NCI-H1436 treated with DMSO at 0.1 percent for 48 hours (cell line): Measurements from ENCODE around the gene STX11.

Source experiments
- DNase-seq: peaks from one replicate; lab custom pipeline; 2025; lab: John Stamatoyannopoulos, UW

STX11 gene

DNA sequence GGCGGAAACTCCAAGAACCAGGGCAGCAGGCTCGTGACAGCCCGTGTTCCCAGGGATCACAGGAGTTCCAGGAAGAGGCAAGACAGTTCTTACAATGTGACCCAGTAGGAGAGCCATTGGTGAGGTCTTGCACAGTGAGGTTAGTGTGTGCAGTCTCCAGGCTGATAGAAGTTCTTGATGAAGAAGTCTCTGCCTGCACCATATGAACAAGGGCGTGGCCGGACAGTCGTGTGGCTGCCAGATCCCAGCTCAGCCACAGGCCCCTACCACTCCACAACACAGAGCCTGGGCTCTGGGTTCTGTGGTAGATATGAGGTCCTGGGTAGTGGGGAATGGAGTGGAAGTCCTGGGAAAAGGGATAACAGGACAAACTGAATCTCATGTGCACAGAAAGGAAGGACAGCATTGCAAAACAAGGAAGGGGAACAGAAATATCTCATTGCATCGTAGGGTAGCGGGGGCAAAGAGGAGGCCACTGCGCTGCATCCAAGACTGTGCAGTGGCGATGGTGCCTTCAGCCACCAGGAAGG, 65.2 kb downstream of the STX11 start:
- DNase-seq = no peak

DNA sequence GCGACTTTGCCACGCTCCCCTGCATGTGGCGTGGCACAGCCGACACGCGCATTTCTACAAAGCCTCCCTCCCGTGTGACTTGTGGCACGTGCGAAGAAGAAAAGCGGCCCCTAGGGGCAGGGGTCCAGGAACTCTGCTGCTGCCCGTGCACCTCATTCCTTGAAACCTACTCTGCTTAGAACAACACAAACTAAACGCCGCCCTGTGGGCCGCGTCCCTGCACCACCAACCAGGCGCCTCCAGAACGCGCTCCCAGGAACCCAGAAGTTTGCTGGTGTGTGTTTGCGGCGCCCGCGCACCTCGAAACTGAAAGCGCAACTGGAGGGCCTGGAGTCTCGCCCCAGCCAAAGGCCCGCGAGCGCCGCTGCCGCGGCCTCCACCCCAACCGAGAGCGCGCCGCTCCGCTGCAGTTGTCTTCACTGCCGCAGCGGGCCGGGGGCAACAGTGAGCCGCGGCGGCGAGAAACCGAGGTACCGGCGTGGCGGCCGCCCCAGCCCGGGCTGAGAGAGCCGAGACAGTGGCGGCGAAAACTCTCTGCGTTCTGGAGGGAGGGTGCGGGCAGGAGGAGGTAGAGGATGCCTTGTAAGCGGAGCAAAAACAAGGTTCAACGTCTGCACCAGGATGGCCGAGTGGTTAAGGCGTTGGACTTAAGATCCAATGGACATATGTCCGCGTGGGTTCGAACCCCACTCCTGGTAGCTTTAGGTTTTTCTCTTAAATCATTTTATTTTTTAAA, 65.8 kb downstream of the STX11 start:
- peak; percentile 51 for DNase-seq

DNA sequence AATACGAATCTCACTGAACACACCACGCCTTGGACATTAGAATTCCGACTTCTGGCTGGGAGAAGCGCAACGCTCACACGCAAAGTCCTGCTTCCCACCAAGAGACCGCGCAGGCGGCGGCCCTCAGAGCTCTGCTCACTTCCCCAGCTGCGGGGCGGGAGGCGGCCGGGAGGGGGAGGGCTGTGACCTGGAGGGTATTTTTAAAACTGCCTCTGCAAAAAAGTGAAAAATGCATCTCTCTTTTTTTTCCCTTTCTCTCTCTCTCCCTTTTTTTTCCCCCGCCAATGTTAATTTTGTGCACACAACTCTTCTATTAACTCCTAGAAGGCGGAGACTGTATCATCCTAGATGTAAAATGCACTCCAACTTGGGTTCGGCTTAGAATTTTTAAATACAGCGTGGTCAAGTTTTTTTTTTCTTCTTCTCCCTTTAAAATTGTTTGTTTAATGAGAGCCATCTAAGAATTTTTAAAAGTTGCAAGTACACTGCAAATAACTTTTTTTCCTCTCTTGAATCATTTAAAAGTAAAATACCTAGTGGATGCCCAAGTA, 66.4 kb downstream of the STX11 start:
- DNase-seq = no peak

DNA sequence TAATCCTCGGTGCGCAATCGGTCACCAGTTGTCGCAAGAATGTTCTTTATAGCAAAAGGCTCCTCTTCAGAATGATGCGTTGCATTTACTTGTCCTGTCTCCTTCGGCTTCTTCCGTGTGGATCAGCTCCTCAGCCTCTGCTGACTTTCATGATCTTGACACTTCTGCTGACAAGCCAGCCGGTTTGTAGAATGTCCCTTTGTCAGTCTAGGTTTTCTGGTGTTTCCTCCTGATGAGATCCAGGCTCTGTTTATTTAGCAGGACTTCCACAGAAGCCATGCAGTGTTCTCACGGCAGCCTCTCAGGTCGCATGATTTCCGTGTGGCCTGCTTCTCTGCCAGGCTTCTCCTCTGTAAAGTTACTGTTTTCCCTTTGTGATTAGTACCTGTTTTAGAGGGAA, 66.9 kb downstream of the STX11 start:
- no peak for DNase-seq

DNA sequence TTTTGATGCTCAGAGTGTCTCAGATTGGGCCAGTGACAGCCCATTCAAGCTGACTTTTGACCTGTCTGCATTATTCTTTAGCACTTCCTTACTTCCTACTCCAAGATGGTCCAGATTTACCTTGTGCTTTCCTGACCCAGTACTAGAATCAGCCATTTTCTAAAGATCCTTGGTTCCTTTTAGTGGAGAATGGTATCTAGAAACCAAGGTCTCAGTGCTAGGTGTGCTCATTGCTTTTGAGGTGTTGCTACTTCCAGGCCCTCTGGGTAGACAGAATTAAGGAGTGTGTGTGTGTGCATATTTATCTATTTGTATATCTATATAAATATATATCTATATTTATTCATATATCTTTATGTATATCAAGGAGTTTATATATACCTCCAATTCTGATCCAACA, 67.5 kb downstream of the STX11 start:
- DNase-seq = no peak

DNA sequence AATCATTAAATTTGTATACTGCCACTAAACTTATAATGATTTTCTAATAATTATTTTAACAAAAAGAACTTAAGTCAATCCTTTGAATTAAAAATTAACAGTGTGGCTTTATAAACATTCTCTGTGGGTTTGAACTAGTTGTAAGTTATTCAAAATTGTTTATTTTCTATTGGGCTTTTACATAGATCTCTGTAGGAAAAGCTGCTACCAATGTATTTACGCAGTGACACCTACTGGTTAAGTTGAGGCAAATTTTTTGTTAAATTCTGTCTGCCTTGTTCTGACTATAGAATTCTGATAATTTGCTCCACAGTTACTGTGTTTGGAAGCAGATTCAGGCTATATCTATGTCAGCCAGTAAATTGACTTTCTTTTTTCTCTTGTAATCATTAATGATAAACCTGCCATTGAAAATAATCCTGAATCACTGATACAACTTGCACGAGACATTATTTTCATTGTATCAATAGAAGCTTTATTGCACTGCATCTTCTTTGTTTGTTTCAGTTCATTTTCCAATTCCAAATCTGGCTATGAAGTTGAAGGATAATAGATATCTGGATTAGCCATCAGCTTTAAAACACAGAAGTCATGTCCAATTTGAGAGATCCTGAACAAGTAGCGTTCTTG, 68.9 kb downstream of the STX11 start:
- no peak for DNase-seq

DNA sequence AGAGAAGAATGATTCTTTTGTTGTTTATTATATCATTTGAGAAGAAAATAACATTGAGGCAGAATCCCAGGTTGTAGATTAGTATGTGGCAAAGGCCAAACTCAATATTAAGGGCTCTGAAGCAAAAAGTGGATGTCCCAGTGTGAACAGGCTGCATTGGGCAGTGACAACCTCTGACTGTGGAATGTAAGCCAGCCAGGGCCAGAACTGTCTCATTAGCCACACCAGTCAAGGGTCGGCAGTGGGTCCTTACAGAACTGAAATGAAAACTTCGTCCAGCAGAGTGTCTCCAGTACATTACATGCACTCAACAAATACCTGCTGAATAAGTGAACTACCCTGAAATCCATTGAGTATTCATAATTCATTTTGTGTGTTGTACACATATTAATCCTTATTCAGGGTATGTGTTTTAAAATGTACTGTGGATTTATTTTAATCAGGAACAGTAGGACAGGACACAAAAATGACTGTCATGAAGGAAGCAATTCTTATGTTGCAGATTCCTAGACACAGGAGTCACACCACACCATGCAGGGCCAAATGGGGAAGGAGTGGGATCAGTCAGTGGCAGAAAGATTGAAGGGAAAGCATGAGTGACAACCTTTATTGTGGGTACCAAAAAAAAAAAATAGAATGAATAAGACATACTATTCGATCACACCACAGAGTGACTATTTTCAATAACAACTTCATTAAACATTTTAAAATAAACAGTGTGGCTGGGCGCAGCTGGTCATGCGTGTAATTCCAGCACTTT, 69.9 kb downstream of the STX11 start:
- DNase-seq = no peak

DNA sequence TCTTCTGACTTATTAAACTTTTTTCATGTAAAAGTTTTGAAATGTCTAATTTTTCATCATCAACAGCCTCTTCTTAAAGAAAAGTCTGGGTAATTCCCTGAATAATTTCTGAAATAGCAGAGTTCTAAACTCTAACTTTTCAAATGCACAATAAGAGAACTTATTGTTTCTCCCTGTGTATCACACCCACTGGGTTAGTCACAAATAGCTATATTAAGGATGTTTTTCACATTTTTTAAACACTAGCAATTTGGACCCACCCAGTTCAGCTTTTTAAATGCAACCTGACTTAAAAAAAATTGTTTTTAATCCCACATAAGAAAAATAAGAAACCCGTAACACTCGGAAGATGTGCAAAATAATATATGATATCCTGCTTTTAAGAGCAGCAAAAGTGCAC, 73.4 kb downstream of the STX11 start:
- DNase-seq = no peak

DNA sequence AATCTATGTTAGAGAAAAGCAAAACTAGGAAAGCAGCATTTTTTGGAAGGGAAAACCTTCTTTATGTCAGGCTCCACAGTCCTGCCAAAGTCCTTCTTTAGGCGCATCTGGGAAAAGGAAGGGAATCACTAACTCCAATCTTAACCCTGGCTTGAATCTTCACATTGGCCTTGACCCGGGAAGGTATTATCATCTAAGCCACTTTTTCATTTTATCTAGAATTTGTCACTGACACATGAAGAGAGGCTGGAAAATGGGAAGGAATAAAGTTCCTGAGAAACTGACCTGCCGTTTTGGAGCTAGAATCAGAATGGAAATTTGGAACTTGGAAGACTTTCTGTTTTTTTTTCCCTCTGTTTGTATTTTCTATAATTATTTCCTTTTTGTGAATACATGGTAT, 81.4 kb downstream of the STX11 start:
- DNase-seq = no peak

DNA sequence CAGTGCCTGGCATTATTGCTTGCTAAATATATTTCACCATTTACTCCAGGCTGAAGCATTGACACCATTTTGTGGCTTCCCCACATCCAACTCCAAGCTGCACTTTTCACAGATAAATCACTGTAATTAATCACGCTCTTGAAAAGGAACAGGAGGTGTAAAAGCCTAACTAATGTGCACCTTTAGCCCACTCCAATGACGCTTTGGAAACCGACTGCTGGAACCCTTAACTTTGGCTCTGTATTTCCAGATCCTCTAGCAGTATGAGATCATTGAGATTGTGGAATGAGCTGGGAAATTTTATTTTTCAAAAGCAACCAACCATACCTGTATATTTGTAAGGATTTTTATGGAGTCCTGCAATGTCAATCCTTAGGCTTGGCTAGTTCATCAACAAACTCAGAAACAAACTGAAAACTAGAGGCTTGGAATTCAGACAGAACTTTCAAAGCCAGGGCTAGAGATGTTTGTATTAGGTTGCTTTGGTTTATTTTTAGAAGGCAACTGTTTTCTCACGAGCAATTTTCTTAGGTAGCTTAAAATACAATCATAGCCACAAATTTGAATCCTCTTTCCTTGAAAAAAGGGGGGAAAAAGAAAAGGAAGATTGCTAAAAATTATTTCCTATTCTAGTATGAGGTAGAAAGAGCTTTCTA, 82.0 kb downstream of the STX11 start:
- DNase-seq = no peak

DNA sequence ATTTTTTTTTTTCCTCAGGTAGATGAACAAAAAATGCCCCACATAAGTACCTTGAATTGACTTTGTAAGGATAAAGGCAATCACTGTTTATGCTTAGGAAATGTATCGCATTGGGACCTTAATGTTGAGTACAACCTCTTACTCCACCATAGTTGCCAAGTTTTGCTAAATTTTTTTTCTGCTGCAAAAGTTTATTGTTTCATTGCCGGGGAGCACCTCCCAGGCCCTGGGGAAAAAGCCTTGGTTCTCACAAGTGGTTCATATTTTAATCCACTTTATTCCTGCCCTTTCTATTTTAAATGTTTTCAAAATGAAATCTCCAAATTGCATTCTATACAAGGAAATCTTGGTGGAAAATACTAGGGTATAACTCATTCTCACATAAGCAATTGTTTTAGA, 82.5 kb downstream of the STX11 start:
- DNase-seq = no peak

DNA sequence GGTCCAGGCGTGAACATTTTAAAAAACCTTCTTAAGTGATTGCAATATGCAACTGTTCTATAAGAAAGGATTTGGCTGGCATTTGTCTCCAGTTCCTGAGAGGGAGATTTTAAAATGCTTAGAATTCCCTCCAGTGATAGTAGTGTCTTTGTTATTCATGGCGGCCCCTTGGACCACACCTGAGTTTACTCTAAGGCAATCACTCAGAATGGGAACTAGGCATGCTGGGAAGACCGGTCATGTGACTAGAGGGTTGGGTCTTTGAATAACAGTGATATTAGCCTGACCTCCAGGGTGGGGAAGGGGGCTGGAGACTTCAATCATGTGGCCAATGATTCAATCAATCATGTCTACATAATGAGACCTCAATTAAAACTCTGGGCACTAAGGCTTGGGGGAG, 84.1 kb downstream of the STX11 start:
- no peak for DNase-seq

DNA sequence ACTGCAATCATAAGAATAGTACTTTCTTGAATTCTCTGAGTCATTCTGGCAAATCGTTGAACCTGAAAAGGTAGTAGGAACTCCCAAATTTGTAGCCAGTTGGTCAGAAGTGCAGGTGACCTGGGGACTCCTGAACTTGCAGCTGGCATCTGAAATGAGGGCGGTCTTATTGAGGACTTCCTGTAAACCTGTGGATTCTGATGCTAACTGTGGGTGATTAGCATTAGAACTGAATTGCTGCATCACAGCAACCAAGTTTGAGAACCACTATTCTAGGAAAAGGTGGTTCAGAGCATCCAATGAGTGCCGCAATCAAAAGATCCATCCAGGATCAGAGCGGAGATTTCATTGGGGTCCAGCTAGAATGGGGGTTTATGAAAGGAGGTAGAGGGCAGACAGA, 84.6 kb downstream of the STX11 start:
- DNase-seq = no peak
